GM12878 (cell line): ENCODE measurements around the gene UNC13B. TPM values are rescaled to one million over a fixed set of nuclear protein-coding genes. Genes with fewer than 3 reads are reported as not detected.
"Not testable (repeated sequence)": the region's sequence is repeated elsewhere in the genome, so short reads cannot be mapped to it uniquely, and the experiment has no call there.

Experiments used
- ATAC-seq: fragments of 200-7000 bp; cut with Tn5 transposase; 3 replicates; pipeline ENCODE4 v1.9.1; 2020; ENCODE audit warnings: mild to moderate bottlenecking, moderate library complexity
- BruUV-seq: library from RNA; stranded (reverse); fragments of 400-500 nt; replicated peaks from 2 replicates; lab custom pipeline; 2021; lab: Mats Ljungman, UMichigan
- CTCF ChIA-PET: fragments of 300-600 bp; sonication (Branson Sonifier 250); formaldehyde crosslinking; extraction: SDS; loops from one replicate; lab custom pipeline; 2021; ENCODE audit warnings: inconsistent platforms; lab: Yijun Ruan, JAX
- POLR2A ChIA-PET: fragments of 350-600 bp; formaldehyde crosslinking; extraction: SDS; loops from one replicate; lab custom pipeline; 2021; ENCODE audit warnings: inconsistent platforms; lab: Charles Lee
- RAD21 ChIA-PET: fragments of 300-600 bp; sonication (Branson Sonifier 250); formaldehyde crosslinking; loops from one replicate; lab custom pipeline; 2023; ENCODE audit warnings: antibody characterized with exemption; ENCODE audit not compliant: unreplicated experiment; lab: Charles Lee
- SMC1A ChIA-PET: fragments of 300-600 bp; sonication (Branson Sonifier 250); formaldehyde crosslinking; loops from one replicate; lab custom pipeline; 2023; ENCODE audit not compliant: unreplicated experiment, uncharacterized antibody; lab: Charles Lee
- DNase-seq: peaks from one replicate; pipeline ENCODE4 v3.0.0-alpha.2; 2011; ENCODE audit warnings: low read depth, low spot score
- FAIRE-seq: peaks from 3 replicates; lab custom pipeline; 2011; peaks lifted over from hg19 to GRCh38; lab: Jason Lieb, UNC
- H2AFZ ChIP-seq: 2 replicates; pipeline ENCODE4 v1.6.0; 2011; ENCODE audit warnings: low read depth, low read length, control low read depth; ENCODE audit not compliant: control insufficient read depth
- H3K27ac ChIP-seq: 2 replicates; pipeline ENCODE4 v1.5.1; 2011; ENCODE audit warnings: control low read depth; ENCODE audit not compliant: control insufficient read depth, insufficient read depth
- H3K27me3 ChIP-seq, 2 experiments: replicated peaks in 1 of 2; 2 replicates each; pipeline versions ENCODE4 v1.6.0 to v1.6.1; 2011; ENCODE audit warnings: low read length in 1 of 2; ENCODE audit not compliant: control insufficient read depth in 2 of 2, insufficient read depth in 2 of 2
- H3K36me3 ChIP-seq, 2 experiments: 2 replicates each; pipeline ENCODE4 v1.5.1; 2011; ENCODE audit warnings: low read length in 1 of 2; ENCODE audit not compliant: control insufficient read depth in 2 of 2, insufficient read depth in 2 of 2
- H3K4me1 ChIP-seq: 2 replicates; pipeline ENCODE4 v1.6.1; 2011; ENCODE audit warnings: mild to moderate bottlenecking, low read length, moderate library complexity, mixed read lengths; ENCODE audit not compliant: control insufficient read depth, insufficient read depth
- H3K4me2 ChIP-seq: 2 replicates; pipeline ENCODE4 v1.6.0; 2011; ENCODE audit warnings: control low read depth; ENCODE audit not compliant: control insufficient read depth, insufficient read depth
- H3K4me3 ChIP-seq: fragments of 200-600 bp; sonication (generic); 2 replicates; pipeline ENCODE4 v1.5.1; 2016
- H3K79me2 ChIP-seq: 2 replicates; pipeline ENCODE4 v1.6.0; 2011; ENCODE audit warnings: low read length; ENCODE audit not compliant: control insufficient read depth, insufficient read depth
- H3K9ac ChIP-seq: 2 replicates; pipeline ENCODE4 v1.8.0; 2011; ENCODE audit warnings: low read length, control low read depth, mixed read lengths; ENCODE audit not compliant: control insufficient read depth, insufficient read depth
- H3K9me3 ChIP-seq: replicated peaks from 3 replicates; pipeline ENCODE4 v1.5.1; 2011; ENCODE audit warnings: mild to moderate bottlenecking, low read length; ENCODE audit not compliant: control insufficient read depth, insufficient read depth
- H4K20me1 ChIP-seq: 2 replicates; pipeline ENCODE4 v1.6.0; 2011; ENCODE audit not compliant: control insufficient read depth, insufficient read depth
- TCF7 ChIP-seq: IDR thresholded peaks from 2 replicates; pipeline ENCODE4 v1.6.1; 2014; ENCODE audit warnings: antibody characterized with exemption, borderline replicate concordance
- ZNF687 ChIP-seq: fragments of 450-650 bp; IDR thresholded peaks from 2 replicates; pipeline ENCODE4 v1.6.1; 2017; ENCODE audit warnings: mild to moderate bottlenecking, moderate library complexity
- WGBS: methylation state at CpG from one replicate; pipeline ENCODE4 v1.1.6; 2016; ENCODE audit warnings: low lambda C conversion rate; ENCODE audit not compliant: insufficient replicate concordance, insufficient coverage; ENCODE audit errors: missing lambda C conversion rate; 5-methylcytosine and 5-hydroxymethylcytosine counted together
- in situ Hi-C: fragments of 300-500 bp; cut with MboI; formaldehyde crosslinking; loops from 9 replicates; pipeline ENCODE4 v1.14.3; 2018; ENCODE audit warnings: mixed read lengths
- intact Hi-C: fragments of 100-400 bp; cut with micrococcal nuclease; formaldehyde crosslinking; loops from one replicate; pipeline ENCODE4 v1.14.2; 2022; ENCODE audit not compliant: unreplicated experiment
- polyA plus RNA-seq, 11 experiments: library from polyadenylated mRNA; depleted of rRNA in 4 of 11; unstranded in 6 of 11; stranded (reverse) in 5 of 11; fragments of >200 nt; fragmentation: Nextera tagmentation in 4 of 11; fragmentation: Illumina TruSeq in 1 of 11; extraction: Ambion mirVana in 4 of 11; extraction: Trizol in 1 of 11; gene quantifications; 1 replicate in 1 of 11; 2 replicates in 10 of 11; pipeline versions ENCODE4 v1.2.1 to v1.2.3, GENCODE V29; 2011 to 2016; ENCODE audit warnings: inconsistent platforms in 2 of 11, missing spikeins in 2 of 11, low read depth in 1 of 11
- total RNA-seq, 4 experiments: library from RNA; depleted of rRNA in 3 of 4; stranded (reverse); fragments of >200 nt in 3 of 4; fragmentation: Illumina TruSeq in 1 of 4; extraction: Trizol in 1 of 4; gene quantifications; 2 replicates each; pipeline versions ENCODE4 v1.2.1 to v1.2.3, GENCODE V29; 2013 to 2021

Gene UNC13B
- total and polyA plus RNA-seq, 10 of the 15 experiments (the other 5 are each of a cell fraction or from before 2014, with no cell fraction given) = under 0.01 to 0.42 (median 0.06) TPM; not detected in 4

DNA sequence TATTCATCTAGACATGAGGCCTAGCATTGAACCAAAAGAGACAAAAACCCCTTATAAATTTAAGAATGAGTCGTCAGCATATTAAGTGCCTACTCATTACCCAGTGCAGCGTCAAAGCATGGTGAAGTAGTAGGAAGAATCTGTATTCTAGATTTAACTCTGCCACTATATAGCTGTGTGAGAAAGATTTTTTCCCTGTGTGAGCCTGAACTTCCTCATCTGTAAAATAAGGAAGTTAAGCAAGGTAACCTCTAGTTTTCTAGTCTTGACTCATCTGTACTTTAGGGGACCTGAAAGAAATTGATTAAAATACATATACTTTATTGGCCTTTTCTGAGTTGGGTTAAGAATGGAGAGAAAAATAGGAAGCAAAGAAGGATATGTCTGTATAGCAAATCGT lies 246.0 kb downstream of the UNC13B start (continued):
- no peak for TF ChIP-seq TCF7
- TF ChIP-seq ZNF687 = no peak

- H4K20me1 ChIP-seq, H3K9ac ChIP-seq, H2AFZ ChIP-seq, in situ Hi-C loops, H3K36me3 ChIP-seq, POLR2A ChIA-PET, H3K27ac ChIP-seq, BruUV-seq, FAIRE-seq, intact Hi-C loops, RAD21 ChIA-PET, ATAC-seq, H3K9me3 ChIP-seq, H3K4me1 ChIP-seq, H3K4me2 ChIP-seq, DNase-seq, H3K27me3 ChIP-seq, H3K79me2 ChIP-seq, H3K4me3 ChIP-seq: not testable (repeated sequence)
- 78% methylated on average over 5 of the region's 5 CpGs for WGBS
- SMC1A ChIA-PET = interaction anchor here (1.2 kb wide), 1 partner anchor 146 kb away, joined by 3 read pairs; no protein-coding TSS in a partner anchor
- CTCF ChIA-PET = interaction anchor here (0.7 kb wide), 1 partner anchor 280 kb away, joined by 3 read pairs; no protein-coding TSS in a partner anchor
Measured at GRCh38 chr9:35409434-35409833, 247.6 kb downstream of the UNC13B start.
